NCI-H774 (cell line): ENCODE measurements around the gene SLC12A3.

ENCODE experiments used
- DNase-seq: peaks from one replicate; lab custom pipeline; 2025; lab: John Stamatoyannopoulos, UW

Gene SLC12A3

GRCh38 chr16:56891685-56892084, 26.7 kb downstream of the SLC12A3 start:
- no peak for DNase-seq

- no peak for DNase-seq
Observed at GRCh38 chr16:56892705-56893104, 27.7 kb downstream of the SLC12A3 start.

- DNase-seq = no peak
Observed at GRCh38 chr16:56894331-56894917, 29.4 kb downstream of the SLC12A3 start.

- no peak for DNase-seq
Observed at GRCh38 chr16:56895813-56896212, 30.8 kb downstream of the SLC12A3 start.

- DNase-seq = no peak
Observed at GRCh38 chr16:56896244-56896643, 31.2 kb downstream of the SLC12A3 start.

GRCh38 chr16:56897026-56897799, 32.2 kb downstream of the SLC12A3 start:
- peak; percentile 30 for DNase-seq

- DNase-seq = no peak
Observed at GRCh38 chr16:56898847-56899246, 33.8 kb downstream of the SLC12A3 start.

- no peak for DNase-seq
Observed at GRCh38 chr16:56903866-56904265, 38.9 kb downstream of the SLC12A3 start.

GRCh38 chr16:56907401-56907800, 42.4 kb downstream of the SLC12A3 start:
- no peak for DNase-seq

GRCh38 chr16:56909527-56909979, 44.5 kb downstream of the SLC12A3 start:
- DNase-seq = no peak

- no peak for DNase-seq
Observed at GRCh38 chr16:56910112-56910511, 45.1 kb downstream of the SLC12A3 start.

GRCh38 chr16:56910654-56911539, 45.9 kb downstream of the SLC12A3 start:
- no peak for DNase-seq

GRCh38 chr16:56911771-56912571, 47.0 kb downstream of the SLC12A3 start:
- no peak for DNase-seq

GRCh38 chr16:56912746-56913708, 48.0 kb downstream of the SLC12A3 start:
- no peak for DNase-seq

- no peak for DNase-seq
Observed at GRCh38 chr16:56914896-56915295, 49.9 kb downstream of the SLC12A3 start.

GRCh38 chr16:56915336-56916119, 50.5 kb downstream of the SLC12A3 start:
- DNase-seq = no peak

GRCh38 chr16:56916571-56917403, 51.8 kb downstream of the SLC12A3 start:
- DNase-seq = no peak

GRCh38 chr16:56918467-56919012, 53.5 kb downstream of the SLC12A3 start:
- no peak for DNase-seq
